ENCODE measurements around the gene PEX1.
"Not testable (repeated sequence)": the region's sequence is repeated elsewhere in the genome, so short reads cannot be mapped to it uniquely, and the experiment has no call there.

DNA sequence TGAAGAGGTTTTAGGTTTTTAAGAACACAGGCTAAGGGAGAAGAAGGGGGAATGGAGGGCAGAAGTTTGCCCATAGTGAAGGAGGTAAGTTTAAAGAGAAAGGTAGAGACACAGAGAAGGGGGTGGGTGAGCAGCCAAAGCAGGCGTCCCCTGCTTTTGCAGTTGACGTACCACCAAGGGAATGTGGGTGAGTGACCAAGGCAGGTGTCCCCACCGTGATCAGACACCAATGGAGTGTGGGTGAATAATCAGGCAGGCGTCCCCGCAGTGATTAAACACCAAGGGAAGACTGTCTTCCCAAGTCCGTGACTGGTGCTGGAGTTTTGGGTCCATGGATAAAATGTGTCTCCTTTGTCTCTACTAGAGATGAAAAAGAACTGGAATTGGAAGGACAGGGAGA lies 44.1 kb downstream of the PEX1 start:
- TF ChIP-seq, protein P1, sequence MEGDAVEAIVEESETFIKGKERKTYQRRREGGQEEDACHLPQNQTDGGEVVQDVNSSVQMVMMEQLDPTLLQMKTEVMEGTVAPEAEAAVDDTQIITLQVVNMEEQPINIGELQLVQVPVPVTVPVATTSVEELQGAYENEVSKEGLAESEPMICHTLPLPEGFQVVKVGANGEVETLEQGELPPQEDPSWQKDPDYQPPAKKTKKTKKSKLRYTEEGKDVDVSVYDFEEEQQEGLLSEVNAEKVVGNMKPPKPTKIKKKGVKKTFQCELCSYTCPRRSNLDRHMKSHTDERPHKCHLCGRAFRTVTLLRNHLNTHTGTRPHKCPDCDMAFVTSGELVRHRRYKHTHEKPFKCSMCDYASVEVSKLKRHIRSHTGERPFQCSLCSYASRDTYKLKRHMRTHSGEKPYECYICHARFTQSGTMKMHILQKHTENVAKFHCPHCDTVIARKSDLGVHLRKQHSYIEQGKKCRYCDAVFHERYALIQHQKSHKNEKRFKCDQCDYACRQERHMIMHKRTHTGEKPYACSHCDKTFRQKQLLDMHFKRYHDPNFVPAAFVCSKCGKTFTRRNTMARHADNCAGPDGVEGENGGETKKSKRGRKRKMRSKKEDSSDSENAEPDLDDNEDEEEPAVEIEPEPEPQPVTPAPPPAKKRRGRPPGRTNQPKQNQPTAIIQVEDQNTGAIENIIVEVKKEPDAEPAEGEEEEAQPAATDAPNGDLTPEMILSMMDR (conservative IDR thresholded peaks at IDR 0.05): not testable (repeated sequence)
- TF ChIP-seq EZH2 (IDR thresholded peaks at IDR 0.05; ENCODE audit: low read depth): not testable (repeated sequence)
